Osteoblast (primary cell): ENCODE measurements around the gene GABPB1. TPM values are rescaled to one million over a fixed set of nuclear protein-coding genes. Genes with fewer than 3 reads are reported as not detected.

ENCODE experiments used
- DNase-seq: peaks from one replicate; pipeline ENCODE4 v3.0.0; 2011; ENCODE audit warnings: low spot score, mixed read lengths; ENCODE audit not compliant: insufficient read length; ENCODE audit errors: missing footprints
- H2AFZ ChIP-seq: 2 replicates; pipeline ENCODE4 v1.6.0; 2011; ENCODE audit warnings: mild to moderate bottlenecking, low read length
- H3K27ac ChIP-seq: 2 replicates; pipeline ENCODE4 v1.5.1; 2011; ENCODE audit warnings: mild to moderate bottlenecking, low read depth, low read length, moderate library complexity
- H3K27me3 ChIP-seq: 2 replicates; pipeline ENCODE4 v1.6.0; 2012; ENCODE audit warnings: mild to moderate bottlenecking, control low read depth, inconsistent platforms, low read length, moderate library complexity; ENCODE audit not compliant: insufficient read depth
- H3K36me3 ChIP-seq: 2 replicates; pipeline ENCODE4 v1.5.1; 2011; ENCODE audit warnings: mild to moderate bottlenecking, low read length, control low read depth, moderate library complexity; ENCODE audit not compliant: insufficient read depth
- H3K4me1 ChIP-seq: 2 replicates; pipeline ENCODE4 v1.5.1; 2011; ENCODE audit warnings: mild to moderate bottlenecking, low read length, control low read depth, moderate library complexity; ENCODE audit not compliant: insufficient read depth
- H3K4me2 ChIP-seq: 2 replicates; pipeline ENCODE4 v1.6.0; 2011; ENCODE audit warnings: mild to moderate bottlenecking, low read length; ENCODE audit not compliant: insufficient read depth
- H3K4me3 ChIP-seq: fragments of 200-600 bp; sonication (generic); 3 replicates; pipeline ENCODE4 v1.5.1; 2012; ENCODE audit warnings: mild to moderate bottlenecking, low read length, inconsistent platforms; ENCODE audit not compliant: insufficient read depth
- H3K79me2 ChIP-seq: 2 replicates; pipeline ENCODE4 v1.6.0; 2012; ENCODE audit warnings: mild to moderate bottlenecking, low read length, control low read depth, inconsistent platforms; ENCODE audit not compliant: insufficient read depth
- H3K9me3 ChIP-seq: 2 replicates; pipeline ENCODE4 v1.5.1; 2011; ENCODE audit warnings: low read depth, low read length, control low read depth
- H4K20me1 ChIP-seq: 2 replicates; pipeline ENCODE4 v1.6.0; 2012; ENCODE audit warnings: mild to moderate bottlenecking, low read length, control low read depth; ENCODE audit not compliant: insufficient read depth
- CTCF ChIP-seq: IDR thresholded peaks from 2 replicates; pipeline ENCODE4 v1.5.1; 2011; ENCODE audit warnings: mild to moderate bottlenecking, low read depth, low read length, moderate library complexity; ENCODE audit errors: extremely low read depth
- total RNA-seq: library from RNA; depleted of rRNA; stranded (reverse); fragments of >200 nt; gene quantifications from 2 replicates; pipeline ENCODE4 v1.2.3, GENCODE V29; 2012

Gene GABPB1
- total RNA-seq, 1 donor: 44.9 TPM

GRCh38 chr15:50339717-50340116 is 15.3 kb downstream of the GABPB1 start:
- Histone ChIP-seq H3K9me3 (no peaks in the 10 kb centered on the region), H3K4me3 (no peak overlapping the region), H3K79me2 (peaks cover 26% of the 10 kb centered on the region), H2AFZ (no peak overlapping the region), H3K4me2 (no peak overlapping the region), H3K36me3 (peaks cover 3% of the 10 kb centered on the region), H3K4me1 (no peaks in the 10 kb centered on the region), H3K27ac (no peak overlapping the region), H4K20me1 (no peaks in the 10 kb centered on the region), H3K27me3 (no peaks in the 10 kb centered on the region)
- no peak for DNase-seq
- TF ChIP-seq CTCF: no peak

GRCh38 chr15:50335251-50335650 is 19.7 kb downstream of the GABPB1 start:
- Histone ChIP-seq H3K27ac (no peak overlapping the region), H2AFZ (no peak overlapping the region), H3K9me3 (no peaks in the 10 kb centered on the region), H4K20me1 (no peaks in the 10 kb centered on the region), H3K4me2 (no peak overlapping the region), H3K36me3 (peaks cover 3% of the 10 kb centered on the region), H3K79me2 (peaks cover 17% of the 10 kb centered on the region), H3K4me1 (no peaks in the 10 kb centered on the region), H3K27me3 (no peaks in the 10 kb centered on the region), H3K4me3 (no peak overlapping the region)
- no peak for TF ChIP-seq CTCF
- no peak for DNase-seq

- Histone ChIP-seq H3K79me2 (peaks cover 12% of the 10 kb centered on the region), H3K4me2 (no peak overlapping the region), H3K27me3 (no peaks in the 10 kb centered on the region), H2AFZ (no peak overlapping the region), H3K4me3 (no peak overlapping the region), H3K27ac (no peak overlapping the region), H3K9me3 (no peaks in the 10 kb centered on the region), H3K36me3 (peaks cover 3% of the 10 kb centered on the region), H3K4me1 (no peaks in the 10 kb centered on the region), H4K20me1 (no peaks in the 10 kb centered on the region)
- no peak for TF ChIP-seq CTCF
- DNase-seq: no peak
These were observed 21.8 kb downstream of the GABPB1 start for GRCh38 chr15:50333229-50333628.

GRCh38 chr15:50330921-50331320 is 24.1 kb downstream of the GABPB1 start:
- no peak for DNase-seq

More at GRCh38 chr15:50330921-50331320, 24.1 kb downstream of the GABPB1 start:
- Histone ChIP-seq H3K4me2 (no peak overlapping the region), H4K20me1 (no peaks in the 10 kb centered on the region), H3K36me3 (no peaks in the 10 kb centered on the region), H3K4me3 (no peak overlapping the region), H3K4me1 (no peaks in the 10 kb centered on the region), H3K9me3 (no peaks in the 10 kb centered on the region), H3K79me2 (peaks cover 16% of the 10 kb centered on the region), H3K27ac (no peak overlapping the region), H3K27me3 (no peaks in the 10 kb centered on the region), H2AFZ (no peak overlapping the region)
- TF ChIP-seq CTCF: no peak
